Peyer's patch (tissue), 4 donors: ENCODE measurements around the gene GRIFIN.

ENCODE experiments used
- POLR2A ChIP-seq, 2 donors: fragments of 450-650 bp; IDR thresholded peaks; one replicate each; pipeline ENCODE4 v1.5.1; 2017; ENCODE audit warnings: antibody characterized with exemption in 2 of 2, mild to moderate bottlenecking in 2 of 2, moderate library complexity in 2 of 2
- TF ChIP-seq, protein P1 (sequence below), 6 experiments: fragments of 450-650 bp in 4 of 6; fragments of 200-600 bp in 2 of 6; sonication (generic) in 1 of 6; IDR thresholded peaks; one replicate each; pipeline ENCODE4 v1.5.1; 2017 to 2019; ENCODE audit warnings: antibody characterized with exemption in 6 of 6, mild to moderate bottlenecking in 3 of 6, moderate library complexity in 1 of 6

DNA sequence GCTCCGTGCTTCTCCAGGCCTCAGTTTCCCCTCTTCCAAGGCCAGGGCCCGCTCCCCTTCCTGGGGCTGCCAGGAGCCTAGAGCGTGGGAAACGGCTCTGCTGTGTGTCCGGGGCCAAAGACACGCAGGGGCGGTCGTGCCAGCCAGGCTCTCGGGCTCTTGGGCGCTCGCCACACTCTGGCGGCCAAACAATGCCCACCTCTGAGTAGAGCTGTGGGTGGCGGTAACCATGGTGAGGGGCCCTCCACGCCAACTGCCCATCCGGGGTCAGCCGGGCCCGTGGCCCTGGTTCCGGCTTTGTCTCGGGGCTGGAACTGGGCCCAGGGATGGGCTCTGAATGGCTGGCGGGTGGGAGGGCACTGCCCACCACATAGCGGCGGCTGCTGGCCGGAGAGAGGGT is 16.0 kb downstream of the GRIFIN start:
- TF ChIP-seq, protein P1, sequence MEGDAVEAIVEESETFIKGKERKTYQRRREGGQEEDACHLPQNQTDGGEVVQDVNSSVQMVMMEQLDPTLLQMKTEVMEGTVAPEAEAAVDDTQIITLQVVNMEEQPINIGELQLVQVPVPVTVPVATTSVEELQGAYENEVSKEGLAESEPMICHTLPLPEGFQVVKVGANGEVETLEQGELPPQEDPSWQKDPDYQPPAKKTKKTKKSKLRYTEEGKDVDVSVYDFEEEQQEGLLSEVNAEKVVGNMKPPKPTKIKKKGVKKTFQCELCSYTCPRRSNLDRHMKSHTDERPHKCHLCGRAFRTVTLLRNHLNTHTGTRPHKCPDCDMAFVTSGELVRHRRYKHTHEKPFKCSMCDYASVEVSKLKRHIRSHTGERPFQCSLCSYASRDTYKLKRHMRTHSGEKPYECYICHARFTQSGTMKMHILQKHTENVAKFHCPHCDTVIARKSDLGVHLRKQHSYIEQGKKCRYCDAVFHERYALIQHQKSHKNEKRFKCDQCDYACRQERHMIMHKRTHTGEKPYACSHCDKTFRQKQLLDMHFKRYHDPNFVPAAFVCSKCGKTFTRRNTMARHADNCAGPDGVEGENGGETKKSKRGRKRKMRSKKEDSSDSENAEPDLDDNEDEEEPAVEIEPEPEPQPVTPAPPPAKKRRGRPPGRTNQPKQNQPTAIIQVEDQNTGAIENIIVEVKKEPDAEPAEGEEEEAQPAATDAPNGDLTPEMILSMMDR (IDR thresholded peaks at IDR 0.05): no peak
- no peak for TF ChIP-seq POLR2A (IDR thresholded peaks at IDR 0.05)
